COLO668 (cell line): ENCODE results near the gene FOSB.

Experiments used
- DNase-seq: peaks from one replicate; lab custom pipeline; 2025; ENCODE audit not compliant: unreplicated experiment; lab: John Stamatoyannopoulos, UW

The FOSB gene

DNA sequence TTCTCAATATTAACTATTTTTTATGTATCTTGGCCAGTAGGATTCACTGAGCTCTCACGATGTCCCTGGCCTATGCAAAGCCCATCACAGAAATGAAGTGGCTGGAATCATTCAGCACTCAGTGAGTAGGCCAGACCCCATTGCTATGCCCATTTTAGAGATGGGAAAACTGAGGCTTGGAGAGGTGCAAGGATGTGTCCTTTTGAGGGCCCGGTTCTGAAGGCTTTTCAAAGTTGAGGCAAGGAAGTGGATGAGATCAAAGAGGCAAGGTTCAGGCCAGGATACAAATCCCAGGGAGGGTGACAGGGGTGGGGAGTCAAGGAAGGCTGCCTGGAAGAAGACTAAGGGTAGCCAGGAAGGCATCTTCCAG lies 25.4 kb upstream of the FOSB start:
- no peak for DNase-seq

DNA sequence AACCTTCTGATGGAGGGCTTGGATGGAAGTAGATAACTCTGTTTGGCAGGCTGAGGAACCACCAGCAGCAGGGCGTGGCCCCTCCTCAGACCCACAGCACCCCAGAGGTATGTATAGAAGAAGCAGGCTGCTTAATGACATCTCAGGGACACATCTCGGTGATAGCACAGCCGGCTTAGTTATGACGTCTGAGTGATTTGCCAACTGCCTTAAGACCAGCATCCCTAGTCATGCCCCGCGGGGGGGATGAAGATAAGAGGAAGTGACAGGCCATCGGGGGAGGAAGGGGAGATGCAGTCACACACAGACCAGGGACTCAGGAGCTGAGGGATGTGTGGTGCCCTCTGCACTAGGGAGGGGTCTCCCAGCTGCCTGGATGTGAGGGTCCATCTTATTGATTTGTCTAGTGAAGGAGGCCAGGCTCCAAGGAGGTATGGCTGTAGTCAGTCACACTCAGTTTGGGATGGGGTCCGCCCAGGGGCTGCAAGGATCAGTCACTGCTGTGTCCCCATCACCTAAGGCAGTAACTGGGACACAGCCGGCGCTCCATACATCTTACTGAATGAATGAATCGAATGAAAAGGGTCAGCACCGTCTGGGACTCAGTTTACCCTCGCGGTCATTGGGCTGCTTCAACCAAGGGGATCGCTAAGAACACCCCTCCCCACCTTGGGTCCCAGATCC lies 24.9 kb upstream of the FOSB start:
- peak; percentile 18 for DNase-seq

- DNase-seq = peak; percentile 84
Observed at GRCh38 chr19:45443462-45444317, 24.1 kb upstream of the FOSB start.

DNA sequence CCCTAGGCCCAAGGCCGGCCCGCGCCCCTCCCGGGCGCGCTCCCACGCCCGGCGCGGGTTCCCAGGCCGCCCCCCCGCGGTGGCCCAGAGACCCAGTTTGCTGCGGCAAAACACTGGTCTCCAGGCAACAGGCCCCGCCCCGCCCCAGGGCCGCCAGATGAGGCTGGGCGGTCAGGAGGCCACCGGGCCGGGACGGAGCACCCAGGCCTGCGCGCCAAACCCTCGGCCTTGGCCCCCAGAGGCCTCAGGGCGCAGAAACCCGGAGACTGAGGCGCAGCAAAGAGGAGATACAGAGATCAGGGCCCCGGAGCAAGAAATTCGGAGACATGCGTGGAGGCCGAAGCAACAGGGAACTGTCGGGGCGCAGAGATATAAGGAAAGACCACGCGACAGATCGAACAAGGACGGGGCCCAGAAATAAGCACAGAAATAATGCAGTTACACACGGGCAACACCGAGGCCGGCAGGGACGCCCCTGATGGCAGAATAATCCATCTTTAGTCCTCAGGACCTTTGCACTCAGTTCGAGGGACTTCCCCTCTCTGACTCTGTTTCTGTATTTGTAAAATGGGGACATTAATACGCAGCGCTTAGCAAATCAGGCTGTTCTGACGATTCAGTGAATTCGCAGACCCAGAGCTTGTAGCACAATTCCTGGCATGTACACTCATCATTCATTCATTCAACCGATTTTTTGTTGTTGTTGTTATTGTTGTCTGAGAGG lies 23.3 kb upstream of the FOSB start:
- DNase-seq = peak; percentile 89

DNA sequence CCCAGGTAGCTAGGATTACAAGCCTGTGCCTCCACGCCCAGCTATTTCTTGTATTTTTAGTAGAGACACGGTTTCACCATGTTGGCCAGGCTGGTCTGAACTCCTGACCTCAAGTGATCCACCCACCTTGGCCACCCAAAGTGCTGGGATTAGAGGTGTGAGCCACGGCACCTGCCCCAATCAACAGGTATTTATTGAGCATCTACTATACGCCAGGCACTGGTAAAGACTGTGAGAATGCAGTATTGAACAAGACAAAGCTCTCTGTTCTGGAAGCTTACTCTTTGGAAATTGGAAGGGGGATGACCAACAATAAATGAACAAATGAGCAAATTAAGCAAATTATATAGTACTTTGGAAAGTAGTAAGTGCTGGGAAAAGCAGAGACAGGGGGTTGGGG lies 22.7 kb upstream of the FOSB start:
- no peak for DNase-seq

GRCh38 chr19:45446295-45446694 lies 21.5 kb upstream of the FOSB start:
- no peak for DNase-seq

DNA sequence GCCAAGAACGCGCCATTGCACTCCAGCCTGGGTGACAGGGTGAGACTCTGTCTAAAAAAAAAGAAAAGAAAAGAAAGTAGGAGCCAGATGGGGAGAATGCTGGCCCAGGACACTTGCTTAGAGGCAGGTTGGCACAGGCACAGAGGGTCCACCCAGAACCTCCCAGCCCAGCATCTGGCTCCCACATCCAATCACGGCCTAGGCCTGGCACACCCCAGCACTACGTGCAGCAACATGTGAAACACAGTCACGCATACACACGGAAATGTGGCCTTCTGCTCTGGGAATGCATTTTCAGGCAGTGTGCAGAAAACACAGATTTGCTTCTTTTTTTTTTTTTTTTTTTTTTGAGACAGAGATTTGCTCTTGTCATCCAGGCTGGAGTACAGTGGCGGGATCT lies 20.9 kb upstream of the FOSB start:
- DNase-seq = no peak

DNA sequence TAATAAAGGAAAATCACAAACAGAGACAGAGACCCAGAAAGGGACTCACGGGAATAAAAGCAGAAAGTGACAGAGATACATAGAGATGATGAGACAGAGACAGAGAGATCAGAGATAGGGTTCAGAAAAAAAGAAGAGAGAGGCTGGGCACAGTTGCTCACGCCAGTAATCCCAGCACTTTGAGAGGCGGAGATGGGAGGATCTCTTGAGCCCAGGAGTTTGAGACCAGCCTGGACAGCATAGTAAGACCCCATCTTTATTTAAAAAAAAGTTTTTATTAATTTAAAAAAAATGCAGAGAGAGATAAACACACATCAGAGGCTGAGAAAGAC lies 19.4 kb upstream of the FOSB start:
- DNase-seq = no peak

- peak; percentile 10 for DNase-seq
Observed at GRCh38 chr19:45448887-45449299, 18.9 kb upstream of the FOSB start.

DNA sequence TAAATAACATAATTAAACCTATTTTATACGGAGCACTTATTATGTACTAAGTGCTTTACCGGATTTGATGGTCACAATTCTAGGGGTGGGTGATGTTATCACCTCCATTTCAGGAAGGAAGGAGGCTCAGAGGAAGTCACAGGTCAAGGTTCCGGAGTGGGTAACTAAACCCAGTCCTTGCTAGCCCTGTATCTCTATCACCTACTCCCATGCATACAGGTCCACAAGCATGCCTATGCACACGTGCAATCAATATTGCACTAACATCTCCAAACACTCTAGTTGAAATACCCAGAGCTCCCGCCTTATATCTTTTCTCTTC lies 17.8 kb upstream of the FOSB start:
- no peak for DNase-seq

DNA sequence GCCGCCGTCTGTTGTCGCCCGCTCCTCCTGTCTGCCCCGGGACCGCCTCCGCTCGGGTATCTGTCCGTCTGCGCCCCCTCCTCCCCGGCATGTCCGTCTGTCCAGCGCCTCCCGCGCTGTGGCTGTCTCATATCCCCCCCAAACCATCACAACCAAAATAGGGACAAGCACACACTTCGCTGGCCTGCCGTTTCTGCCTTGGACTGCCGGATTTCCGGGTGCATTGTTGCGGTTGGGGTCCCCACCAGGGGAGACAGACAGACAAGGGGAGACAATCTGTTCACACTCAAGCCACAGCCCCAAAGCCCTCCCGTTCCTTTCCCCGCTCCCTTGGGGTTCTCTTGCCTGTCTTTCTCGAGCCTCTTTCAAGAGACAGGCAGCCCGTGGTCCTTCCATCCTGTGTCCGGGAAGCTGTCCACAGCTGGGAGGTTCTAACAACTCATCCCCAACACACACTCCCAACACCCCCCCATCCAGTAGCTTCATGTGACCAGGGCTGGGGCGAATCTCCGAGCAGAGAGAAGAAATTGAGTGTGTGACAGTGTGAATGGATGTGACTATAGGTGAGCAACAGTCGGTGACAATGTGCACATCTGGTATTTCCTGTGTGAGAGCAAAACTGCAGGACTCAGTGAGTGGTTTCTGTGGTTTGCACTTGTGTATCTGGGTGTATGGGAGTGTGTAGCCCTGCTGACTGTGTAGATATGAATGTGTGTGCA lies 16.5 kb upstream of the FOSB start:
- peak; percentile 25 for DNase-seq

DNA sequence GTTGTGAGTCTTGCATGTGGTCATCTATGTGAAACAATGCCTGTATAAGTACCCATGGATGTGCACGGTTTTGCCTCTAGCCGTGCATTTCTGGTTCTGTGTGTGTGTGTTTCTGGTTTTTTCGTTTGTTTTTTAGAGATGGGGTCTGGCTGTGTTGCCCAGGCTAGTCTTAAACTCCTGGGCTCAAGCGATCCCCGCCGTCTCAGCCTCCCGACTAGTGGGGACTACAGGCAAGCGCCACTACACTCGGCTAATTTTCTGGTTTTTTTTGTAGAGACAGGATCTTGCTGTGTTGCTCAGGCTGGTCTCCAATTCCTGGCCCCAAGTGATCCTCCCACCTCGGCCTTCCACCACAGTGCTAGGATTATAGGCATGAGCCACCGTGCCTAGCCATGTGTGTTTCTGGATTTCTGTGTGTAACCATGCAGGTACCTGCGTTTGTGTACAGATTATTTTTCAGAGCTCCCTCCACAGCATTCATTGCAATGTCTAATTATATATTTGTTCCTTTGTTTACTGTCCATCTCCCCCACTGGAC lies 15.9 kb upstream of the FOSB start:
- DNase-seq = no peak

GRCh38 chr19:45455707-45456499 lies 11.9 kb upstream of the FOSB start:
- DNase-seq = peak; percentile 82

- DNase-seq = no peak
Observed at GRCh38 chr19:45456500-45456815, 11.3 kb upstream of the FOSB start.

DNA sequence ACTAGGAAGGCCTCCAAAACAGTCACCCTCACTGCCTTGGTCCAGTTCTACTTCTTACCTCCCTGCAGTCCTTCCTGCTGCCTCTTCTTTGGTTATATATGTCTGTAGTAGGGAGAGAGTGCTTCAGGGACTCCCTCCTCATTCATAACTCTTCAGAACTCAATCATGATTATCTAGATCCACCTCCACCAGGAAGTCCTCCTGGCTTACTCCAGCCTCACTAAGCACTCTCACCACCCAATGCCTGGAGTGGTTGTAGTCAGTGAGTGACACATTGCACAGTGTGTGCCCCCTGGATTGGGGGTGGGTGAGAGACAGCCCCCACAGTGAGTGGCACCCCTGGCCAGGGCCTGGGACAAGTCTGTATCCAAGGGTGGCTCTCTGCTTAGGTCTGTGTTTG lies 10.0 kb upstream of the FOSB start:
- DNase-seq = no peak

DNA sequence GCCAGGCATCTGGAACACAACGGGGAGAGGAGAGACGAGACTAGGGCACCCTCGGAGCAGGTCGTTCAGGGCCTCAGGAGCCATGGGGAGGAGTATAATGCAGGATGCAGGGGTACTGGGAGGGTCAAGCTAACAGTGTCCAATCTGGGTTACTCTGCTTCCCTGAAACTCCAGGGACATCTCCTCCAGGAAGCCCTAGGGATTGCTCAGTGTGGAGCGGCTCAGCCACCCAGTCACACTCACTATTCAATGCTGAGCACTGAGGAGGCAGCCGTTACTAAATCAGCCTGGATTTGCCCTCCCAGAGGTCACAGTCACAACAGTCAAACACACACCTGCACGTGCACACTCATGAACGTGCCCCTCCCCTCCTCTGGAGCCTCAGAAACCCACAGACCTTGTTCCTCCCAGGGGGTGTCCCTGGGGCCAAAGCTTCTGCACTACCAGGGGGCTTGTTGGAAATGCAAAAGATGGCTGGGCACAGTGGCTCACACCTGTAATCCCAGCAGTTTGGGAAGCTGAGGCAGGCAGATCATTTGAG lies 6.9 kb upstream of the FOSB start:
- no peak for DNase-seq

DNA sequence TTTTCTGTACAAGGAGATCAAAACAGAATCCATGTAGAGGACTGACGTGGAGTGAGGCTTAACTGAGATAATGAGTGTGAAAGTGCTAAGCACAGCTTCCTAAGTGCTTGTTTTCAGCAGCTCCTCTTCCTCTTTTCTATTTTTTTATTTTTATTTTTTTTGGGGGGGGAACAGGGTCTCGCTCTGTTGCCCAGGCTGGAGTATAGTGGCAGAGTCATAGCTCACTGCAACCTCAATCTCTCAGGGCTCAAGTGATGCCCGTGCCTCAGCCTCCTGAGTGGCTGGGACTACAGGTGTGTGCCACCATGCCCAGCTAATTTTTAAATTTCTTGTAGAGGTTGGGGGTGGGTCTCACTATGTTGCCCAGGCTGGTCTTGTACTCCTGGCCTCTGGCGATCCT lies 5.6 kb upstream of the FOSB start:
- DNase-seq = no peak

- DNase-seq = no peak
Observed at GRCh38 chr19:45463241-45463640, 4.6 kb upstream of the FOSB start.

DNA sequence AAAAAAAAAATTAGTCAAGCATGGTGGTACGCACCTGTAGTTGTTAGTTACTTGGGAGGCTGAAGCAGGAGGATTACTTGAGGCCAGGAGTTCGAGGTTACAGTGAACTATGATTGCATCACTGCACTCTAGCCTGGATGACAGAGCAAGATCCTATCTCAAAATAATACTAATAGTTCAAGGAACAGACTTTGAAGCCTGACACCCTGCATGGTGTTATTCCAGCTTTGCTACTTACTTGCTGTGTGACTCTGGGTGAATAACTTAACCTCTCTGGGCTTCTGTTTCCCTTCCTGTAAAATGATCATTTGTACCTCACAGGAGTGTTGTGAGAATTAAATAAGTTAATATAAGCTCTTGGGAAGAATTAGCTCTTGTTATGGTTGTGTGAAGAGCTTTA lies 3.5 kb upstream of the FOSB start:
- no peak for DNase-seq

- DNase-seq = no peak
Observed at GRCh38 chr19:45464852-45465441, 2.8 kb upstream of the FOSB start.
